Gastroesophageal sphincter (tissue), 3 donors: Measurements from ENCODE around the gene NRP1.

Source experiments
- EP300 ChIP-seq: sonication (generic); formaldehyde crosslinking; IDR thresholded peaks from one replicate; pipeline ENCODE4 v1.6.1; 2017; ENCODE audit warnings: antibody characterized with exemption, mild to moderate bottlenecking
- TF ChIP-seq, protein P1 (sequence below), 4 experiments: fragments of 200-600 bp in 2 of 4; fragments of 450-650 bp in 2 of 4; sonication (generic) in 1 of 4; IDR thresholded peaks; one replicate each; pipeline ENCODE4 v1.5.1; 2017 to 2019; ENCODE audit warnings: antibody characterized with exemption in 4 of 4, mild to moderate bottlenecking in 2 of 4, moderate library complexity in 2 of 4

DNA sequence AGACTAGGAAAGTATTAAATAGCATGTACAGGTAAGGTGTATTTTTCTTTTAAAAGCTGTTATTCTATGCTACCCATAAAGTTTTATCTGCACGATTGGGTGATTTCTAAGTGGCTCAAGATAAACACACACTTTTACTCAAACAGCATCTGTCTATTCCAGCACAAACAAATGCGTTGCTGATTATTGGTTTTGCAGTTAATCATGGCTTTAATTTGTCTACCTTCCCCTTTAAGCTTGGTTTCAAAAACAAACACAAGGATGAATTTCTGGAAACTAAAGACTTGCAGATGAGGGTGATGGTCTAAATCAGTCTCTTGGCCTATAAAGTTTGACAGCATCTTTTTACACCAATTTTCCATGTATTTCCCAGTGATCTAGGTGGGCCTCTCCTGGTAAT is 94.2 kb downstream of the NRP1 start:
- TF ChIP-seq EP300: no peak
- TF ChIP-seq, protein P1, sequence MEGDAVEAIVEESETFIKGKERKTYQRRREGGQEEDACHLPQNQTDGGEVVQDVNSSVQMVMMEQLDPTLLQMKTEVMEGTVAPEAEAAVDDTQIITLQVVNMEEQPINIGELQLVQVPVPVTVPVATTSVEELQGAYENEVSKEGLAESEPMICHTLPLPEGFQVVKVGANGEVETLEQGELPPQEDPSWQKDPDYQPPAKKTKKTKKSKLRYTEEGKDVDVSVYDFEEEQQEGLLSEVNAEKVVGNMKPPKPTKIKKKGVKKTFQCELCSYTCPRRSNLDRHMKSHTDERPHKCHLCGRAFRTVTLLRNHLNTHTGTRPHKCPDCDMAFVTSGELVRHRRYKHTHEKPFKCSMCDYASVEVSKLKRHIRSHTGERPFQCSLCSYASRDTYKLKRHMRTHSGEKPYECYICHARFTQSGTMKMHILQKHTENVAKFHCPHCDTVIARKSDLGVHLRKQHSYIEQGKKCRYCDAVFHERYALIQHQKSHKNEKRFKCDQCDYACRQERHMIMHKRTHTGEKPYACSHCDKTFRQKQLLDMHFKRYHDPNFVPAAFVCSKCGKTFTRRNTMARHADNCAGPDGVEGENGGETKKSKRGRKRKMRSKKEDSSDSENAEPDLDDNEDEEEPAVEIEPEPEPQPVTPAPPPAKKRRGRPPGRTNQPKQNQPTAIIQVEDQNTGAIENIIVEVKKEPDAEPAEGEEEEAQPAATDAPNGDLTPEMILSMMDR (IDR thresholded peaks at IDR 0.05): no peak
